GM19239 (cell line): ENCODE data around the gene MCF2L2.

Experiments
- DNase-seq: peaks from one replicate; pipeline ENCODE4 v3.0.0; 2011; ENCODE audit warnings: low spot score; ENCODE audit not compliant: insufficient read length
- FAIRE-seq: peaks from 2 replicates; lab custom pipeline; 2011; peaks lifted over from hg19 to GRCh38; lab: Jason Lieb, UNC

Gene MCF2L2

DNA sequence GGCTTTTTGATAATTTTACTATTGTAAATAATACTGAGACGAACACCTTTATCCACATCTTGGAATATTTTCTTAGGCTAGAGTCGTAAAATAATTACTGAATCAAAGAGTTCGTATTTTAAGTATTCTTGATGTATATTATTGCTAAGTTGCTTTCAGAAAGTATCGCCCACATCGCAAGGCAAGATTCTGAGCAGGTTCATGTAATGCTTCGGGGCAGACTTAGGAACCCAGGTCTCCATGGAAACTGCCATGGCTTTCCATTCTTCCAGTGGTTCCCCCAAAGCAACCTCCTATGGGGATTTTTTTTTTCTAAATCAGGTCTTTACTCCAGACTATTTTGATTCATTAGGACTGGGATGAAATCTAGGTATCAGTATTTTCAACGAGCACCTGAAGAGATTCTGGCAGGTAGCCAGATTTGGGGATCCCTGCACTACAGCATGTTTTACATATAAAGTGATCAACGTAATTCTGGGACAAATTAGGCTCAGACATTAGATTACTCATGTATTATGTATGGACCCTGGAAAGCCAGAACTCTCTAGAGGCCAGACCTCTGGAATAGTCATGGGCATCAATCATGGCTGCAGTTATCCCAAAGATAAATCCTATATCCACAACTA, 88.8 kb downstream of the MCF2L2 start:
- FAIRE-seq (no peak), DNase-seq (no peak)

DNA sequence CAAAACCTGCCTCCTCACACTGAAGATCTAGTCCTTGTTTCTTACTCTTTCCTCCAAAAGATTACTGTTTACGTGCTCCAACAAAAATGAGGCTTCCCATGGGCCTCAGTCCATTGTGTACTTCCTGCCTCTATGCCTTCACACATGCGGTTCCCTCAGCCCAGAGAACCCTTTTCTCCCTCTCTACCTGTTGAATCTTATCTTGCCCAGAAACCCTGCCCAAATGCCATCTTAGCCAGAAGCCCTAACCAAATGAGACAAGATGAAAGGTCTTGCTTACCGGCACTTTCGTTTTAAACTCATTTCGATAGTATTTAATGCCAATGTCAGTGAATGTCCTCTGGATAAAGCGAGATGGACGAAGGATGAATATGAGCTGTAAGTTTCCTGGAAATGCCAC, 89.9 kb downstream of the MCF2L2 start:
- DNase-seq (no peak), FAIRE-seq (no peak)

DNA sequence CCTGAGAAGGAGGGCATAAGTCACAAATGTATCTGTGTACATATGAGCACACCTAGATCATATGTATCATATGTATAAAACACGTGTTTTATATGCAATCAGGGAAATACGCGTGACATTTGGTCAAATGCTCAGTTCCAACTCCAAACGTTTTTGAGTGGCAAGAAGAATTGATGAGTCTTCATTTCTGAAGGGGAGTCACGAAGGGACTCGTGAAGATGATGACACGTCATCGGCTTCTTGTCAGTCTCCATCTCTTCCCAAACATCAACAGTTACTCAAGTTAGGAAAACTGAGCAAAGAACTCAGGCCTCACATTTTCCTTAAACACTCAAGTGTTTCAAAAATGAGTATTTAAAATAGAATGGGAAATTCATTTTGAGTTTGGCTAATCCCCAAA, 95.9 kb downstream of the MCF2L2 start:
- DNase-seq (no peak), FAIRE-seq (no peak)

DNA sequence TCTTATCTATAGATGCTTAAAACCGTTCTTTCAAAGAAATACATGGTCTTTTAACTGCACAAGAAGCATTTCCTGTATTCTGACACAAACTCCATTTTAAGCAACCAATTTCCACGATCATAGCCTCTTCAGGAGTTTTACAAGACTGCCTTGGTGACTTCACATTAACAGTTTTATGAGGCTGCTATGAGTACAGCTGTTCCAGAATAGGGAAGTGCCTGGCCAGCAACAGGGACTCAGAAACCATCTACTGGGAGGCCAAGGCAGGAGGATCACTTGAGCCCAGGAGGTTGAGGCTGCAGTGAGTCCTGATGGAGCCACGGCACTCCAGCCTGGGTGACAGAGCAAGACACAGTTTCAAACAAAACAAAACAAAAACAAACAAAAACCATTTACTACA, 96.9 kb downstream of the MCF2L2 start:
- no peak for FAIRE-seq
- DNase-seq, result no peak

DNA sequence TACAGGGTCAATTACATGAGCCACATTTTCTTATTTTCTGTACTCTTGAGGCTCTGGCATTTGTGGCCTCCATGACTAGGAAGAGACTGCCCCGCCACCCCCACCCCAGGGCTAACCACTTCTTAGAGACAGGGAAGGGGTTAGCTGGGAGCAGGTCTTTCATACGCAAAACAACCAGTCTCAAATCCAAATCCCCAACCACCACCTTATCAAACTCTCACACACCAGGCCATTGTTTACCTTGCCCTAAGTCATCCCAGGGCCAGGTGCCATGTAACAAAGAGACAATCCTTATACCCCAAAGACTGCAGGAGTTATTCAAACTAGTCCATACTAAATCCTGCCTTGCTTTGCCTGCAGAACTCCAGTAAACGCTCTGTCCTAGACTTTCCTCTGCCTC, 97.5 kb downstream of the MCF2L2 start:
- FAIRE-seq, result no peak
- DNase-seq, result no peak

DNA sequence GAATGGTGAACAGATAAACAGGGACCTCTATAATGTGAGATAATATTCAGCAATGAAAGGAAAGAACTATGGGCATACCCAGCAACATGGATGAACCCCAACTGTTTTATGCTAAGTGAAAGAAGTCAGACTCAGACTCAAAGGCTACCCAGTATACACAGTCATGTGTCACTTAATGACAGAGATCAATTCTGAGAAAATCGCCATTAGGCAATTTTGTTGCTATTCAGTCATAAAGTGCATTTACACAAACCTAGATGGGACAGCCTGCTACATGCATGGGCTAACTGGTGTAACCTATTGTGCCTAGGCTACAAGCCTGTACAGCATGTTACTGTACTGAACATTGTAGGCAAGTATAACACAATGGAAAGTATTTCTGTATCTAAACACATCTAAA, 98.9 kb downstream of the MCF2L2 start:
- DNase-seq (no peak), FAIRE-seq (no peak)

DNA sequence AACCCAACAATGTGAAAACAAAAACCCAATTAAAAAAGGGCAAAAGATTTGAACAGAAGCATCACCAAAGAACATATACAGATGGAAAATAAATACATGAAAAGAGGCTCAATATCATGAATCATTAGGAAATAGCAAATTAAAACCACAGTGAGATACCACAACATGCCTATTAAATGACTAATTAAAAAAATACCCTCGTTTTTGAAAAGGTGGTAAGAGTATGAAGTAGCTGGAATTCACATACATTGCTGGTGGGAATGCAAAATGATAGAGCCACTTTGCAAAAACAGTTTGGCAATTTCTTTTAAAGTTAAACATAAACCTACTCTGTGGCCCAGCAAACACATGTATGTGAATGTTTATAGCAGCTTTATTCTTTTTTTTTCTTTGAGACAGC, 99.6 kb downstream of the MCF2L2 start:
- DNase-seq, result no peak
- FAIRE-seq, result no peak

DNA sequence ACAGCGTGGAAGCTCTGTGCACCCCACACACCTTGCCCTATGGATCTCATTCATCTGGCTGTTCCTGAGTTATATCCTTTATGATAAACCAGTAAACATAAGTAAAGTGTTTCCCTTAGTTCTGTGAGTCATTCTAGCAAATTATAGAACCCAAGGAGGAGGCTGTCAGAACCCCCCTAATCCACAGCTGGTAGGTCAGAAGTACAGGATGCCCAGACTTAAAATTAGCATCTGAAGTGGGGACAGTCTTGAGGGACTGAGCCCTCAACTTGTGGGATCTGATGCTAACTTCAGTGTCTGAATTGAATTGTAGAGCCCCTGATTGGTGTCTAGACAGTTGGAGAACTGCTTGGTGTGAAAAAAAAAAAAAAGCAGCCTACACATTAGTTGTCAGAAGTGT, 100.3 kb downstream of the MCF2L2 start:
- no peak for FAIRE-seq

DNA sequence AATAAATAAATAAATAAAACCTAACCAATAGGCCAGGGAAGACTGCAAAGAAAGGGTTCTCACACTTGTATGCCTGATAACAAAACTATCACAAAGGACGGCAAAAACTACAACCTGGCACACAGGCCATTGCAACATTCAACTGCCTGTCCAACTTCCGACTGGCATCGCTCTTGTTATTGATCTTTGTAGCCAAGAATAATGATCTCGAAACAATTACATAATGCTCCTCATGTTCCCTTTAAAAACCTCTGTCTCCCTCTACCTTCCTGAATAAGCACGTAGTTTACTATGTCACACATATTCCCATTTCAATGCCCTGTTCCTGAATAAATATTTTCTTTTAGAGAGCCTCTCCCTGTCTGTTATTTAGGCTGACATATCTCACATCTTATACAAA, 101.1 kb downstream of the MCF2L2 start:
- DNase-seq (no peak), FAIRE-seq (no peak)

More for the DNA sequence above, 100.3 kb downstream of the MCF2L2 start:
- DNase-seq, result no peak

DNA sequence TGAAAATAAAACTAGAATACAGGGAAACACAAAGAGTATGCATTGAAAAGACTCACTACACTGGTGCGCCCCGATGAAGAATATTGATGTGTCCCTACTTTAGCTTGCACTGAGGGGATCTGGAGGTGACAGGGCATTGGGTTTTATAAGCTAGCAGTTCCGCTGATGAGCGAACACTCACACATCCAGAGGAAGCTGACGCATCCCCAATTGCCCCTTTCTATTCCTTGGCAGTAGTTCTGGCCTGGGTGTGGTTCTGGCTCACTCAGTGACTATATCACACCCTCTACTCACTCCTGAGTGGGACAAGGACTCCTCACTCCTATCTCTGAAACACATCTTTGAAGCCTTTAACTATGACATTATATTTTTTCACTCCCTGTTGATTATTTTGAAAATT, 104.3 kb downstream of the MCF2L2 start:
- no peak for FAIRE-seq
- DNase-seq, result no peak

DNA sequence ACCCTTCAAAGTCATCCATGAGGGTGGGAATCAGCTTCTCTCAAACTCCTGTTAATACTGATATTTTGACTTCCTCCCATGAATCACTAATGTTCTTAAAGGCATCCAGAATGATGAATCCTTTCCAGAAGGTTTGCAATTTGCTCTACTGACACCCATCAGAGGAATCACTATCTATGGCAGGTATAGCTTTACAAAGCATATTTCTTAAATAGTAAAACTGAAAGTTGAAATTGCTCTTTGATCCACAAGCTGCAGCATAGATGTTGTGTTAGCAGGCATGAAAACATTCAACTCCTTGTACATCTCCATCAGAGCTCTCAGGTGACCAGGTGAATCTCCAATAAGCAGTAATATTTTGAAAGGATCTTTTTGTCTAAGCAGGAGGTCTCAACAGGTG, 109.0 kb downstream of the MCF2L2 start:
- no peak for DNase-seq
- no peak for FAIRE-seq

DNA sequence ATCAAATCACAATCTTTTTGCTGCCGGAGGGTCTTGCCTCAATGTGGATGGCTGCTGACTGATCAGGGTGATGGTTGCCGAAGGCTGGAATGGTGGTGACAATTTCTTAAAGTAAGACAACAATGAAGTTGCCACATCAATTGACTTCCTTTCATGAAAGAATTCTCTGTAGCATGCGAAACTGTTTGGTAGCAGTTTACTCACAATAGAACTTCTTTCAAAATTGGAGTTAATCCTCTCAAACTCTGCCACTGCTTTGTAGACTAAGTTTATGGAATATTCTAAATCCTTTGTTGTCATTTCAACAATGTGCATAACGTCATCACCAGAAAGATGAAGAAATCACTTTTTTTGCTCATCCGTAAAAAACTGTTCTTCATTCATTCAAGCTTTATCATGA, 109.5 kb downstream of the MCF2L2 start:
- FAIRE-seq (no peak), DNase-seq (no peak)

DNA sequence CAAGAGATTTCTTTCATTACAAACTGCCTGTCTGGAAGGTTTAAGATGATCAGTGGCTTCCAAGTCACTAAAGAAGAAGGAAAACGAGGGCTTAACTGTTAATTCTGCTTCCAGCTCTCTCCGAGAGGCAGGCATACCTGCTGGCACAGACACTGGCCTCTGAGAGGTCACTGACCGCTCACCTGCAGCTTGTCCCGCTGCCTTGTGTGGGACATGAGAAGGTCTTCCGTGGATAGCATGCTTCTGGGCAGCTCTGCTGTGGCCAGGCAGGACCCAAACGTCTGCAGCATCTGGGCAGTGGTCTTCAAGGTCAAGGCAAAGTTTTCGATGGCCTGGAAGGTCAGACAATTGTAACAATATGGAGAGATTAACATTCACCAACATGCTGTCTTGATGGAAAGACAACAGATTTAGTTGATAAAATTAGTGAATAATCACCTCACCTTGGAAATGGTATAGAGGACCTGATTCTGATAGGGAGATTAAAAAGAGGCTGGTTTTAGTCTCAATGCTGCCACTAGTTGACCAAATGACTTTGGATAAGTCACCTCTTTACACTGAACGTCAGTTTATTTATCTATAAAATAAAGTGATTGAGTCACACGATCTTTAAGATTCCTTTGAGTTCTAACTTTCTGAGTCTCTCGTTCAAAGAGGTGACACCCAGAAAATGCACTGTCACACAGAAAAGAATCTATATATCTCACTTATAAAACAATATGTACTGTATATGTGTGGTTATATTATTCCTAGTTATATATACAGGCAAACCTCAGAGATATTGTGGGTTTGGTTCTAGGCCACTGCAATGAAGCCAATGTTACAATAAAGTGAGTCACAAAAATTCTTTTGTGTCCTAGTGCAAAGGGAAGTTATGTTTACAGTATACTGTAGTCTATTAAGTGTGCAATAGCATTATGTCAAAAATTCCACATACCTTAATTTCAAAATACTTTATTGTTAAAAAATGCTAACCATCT, 110.2 kb downstream of the MCF2L2 start:
- DNase-seq, result no peak
- FAIRE-seq, result no peak

DNA sequence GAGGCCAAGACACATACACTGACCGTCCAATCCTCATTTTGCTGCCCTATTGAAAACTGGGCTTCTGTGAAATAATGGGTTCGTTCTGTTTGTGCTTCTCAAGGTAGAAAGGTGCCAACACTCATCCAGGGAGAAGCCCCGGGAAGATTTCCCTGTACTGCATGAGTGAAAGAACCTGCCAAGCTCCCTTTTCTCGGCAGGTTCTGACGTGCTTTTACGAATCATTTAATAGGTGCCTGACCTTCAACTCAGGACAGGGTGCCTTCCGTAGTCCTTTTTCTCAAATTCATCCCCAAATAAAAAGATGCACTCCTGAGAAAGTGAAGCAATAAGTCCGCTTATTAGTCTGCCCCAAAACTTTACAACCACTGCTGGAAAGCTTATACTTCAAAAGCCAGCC, 111.1 kb downstream of the MCF2L2 start:
- FAIRE-seq (no peak), DNase-seq (no peak)

DNA sequence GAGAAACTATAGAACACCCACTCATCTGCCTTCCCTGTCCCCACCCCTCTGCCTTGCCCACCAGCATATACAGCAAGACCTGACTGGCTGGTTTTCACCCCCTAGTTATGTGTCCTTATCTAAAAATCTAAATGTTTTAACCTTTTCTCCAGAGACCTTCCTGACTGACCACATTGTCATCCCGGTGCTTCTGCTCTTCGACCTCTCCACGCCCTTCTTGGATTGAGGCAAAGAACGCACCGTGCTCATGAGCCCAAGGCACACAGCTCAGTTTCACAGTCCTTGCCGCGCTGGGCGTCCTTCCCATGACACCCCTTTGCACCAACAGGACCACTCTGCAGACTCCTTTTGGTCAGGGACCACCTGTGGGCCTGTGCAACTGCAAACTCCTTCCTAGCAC, 112.7 kb downstream of the MCF2L2 start:
- DNase-seq (no peak), FAIRE-seq (no peak)

DNA sequence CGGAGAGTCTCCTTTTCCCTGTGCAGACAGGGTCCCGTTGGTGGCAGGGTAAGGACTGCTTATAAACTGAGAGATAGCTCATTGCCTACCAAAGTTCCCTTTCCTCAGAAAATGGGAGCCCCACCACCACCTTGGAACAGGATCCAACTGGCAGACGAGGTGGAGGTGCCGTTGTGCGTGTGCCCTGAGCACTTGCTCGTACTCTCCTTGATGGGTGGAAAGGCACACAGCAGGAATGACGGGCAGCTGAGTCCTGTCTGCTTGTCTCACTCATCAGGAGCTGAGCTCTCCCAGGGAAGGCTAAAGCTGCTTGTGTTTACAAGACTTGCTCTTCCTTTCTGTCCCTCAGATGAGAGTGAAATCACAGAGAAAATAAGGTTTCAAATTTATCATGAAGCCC, 114.7 kb downstream of the MCF2L2 start:
- DNase-seq (no peak), FAIRE-seq (no peak)

DNA sequence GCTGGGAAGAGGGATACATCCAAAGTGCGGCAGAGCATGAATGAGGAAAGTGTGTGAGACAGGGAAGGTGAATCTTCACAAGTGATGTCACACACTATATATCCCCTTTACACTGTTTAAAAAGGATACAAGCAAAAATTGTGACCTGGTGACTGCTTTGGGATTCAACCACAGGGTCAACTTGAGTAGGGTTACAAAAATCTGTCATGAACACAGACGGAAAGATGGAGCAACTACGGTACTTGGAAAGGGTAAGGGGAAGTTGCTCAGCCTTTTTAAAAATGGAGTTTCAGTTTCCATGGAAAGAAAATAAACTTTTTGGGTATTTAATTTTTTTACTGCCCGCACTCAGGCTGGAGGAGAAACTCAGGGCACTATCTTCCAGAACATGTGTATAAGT, 115.1 kb downstream of the MCF2L2 start:
- DNase-seq, result no peak
- FAIRE-seq, result no peak

DNA sequence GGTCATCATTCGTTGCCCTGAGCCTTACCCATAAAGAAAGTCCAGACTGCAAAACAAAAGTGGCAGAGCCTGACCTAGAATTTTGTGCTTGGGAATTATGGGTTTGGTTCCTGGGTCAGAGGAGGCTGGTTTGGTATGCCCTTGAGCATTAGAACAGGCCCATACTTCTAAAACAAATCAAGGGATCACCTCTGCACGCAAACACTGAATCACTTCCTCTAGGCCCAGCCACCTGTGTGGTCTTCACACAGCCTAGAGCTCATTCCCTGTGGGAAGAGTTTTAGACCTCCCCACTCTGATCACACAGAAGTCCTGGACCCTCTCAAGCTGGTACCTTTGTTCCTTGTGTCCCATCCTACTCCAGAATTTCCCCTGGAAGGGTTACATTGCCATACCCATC, 116.0 kb downstream of the MCF2L2 start:
- FAIRE-seq (no peak), DNase-seq (no peak)

DNA sequence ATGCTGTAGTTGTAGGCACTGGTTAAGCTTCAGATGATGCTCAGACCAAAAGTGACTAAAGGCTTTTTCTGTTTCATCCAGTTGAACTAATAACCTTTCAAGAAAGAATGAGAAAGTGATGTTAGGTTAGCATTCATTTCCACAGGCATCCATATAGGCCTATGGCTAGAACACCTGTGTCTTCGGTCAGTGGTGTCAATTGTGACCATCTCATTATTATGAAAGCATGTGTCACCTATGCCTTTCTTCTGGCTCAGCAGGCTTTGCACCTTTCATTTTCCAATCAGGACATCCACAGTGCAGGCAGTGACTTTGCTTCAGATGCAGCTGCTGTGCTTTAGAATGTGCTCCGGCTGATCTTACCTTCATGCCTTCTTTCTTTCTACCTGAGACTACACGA, 117.5 kb downstream of the MCF2L2 start:
- FAIRE-seq, result no peak
- DNase-seq, result no peak

DNA sequence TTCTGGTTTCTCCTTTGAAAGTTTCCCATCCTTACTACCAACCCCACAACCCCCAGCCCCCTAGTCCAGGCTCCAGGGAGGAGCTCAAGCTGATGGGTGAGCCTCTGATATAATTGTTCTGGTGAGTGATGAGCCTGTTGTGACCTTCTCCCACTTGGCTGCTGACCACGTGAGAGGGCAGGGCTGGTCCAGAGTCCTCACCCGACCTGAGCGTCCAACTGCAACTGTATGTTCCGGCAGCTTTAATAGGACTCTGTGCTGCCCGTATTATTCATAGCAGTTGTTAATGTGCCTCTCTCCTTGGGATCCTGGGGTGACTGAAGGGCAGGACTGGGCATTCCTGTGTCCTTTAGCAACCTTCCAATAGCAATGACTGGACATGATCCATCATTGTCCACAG, 119.1 kb downstream of the MCF2L2 start:
- FAIRE-seq (no peak), DNase-seq (no peak)

DNA sequence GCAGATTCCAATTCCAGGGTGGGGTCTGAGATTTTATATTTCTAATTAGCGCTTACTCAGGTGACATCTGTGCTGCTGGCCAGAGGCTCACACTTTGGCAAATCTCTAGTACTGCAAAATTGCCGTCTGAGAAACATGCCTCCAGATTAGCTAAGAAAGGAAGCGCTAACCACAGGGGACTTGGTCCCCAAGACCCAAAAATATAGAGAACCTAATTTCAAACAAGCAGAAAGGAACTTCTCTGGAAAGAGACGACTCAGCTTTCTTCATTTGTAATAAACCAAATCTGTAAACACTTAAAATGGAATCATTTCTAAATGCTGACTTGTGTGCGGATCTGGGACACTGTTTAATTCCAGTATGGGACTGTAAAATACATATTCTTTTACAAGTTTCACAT, 119.7 kb downstream of the MCF2L2 start:
- DNase-seq (no peak), FAIRE-seq (no peak)

DNA sequence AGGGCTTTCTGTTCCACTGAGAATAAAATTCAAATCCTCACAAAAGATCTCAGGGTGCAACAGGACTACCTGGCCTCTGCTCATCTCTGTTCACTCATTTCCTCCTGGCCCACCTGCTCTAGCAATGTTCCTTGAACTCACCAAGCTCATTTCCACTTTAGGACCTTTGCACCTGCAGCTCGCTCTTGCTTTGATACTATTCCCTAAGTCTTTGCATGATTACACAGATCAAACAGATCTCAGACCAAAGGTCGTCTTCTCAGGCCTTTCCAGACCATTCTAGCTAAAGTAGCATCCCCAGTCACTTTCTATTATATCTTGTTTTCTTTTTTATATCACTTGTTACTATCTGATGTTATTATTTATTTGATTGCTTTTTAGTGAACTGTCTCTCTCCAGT, 120.7 kb downstream of the MCF2L2 start:
- DNase-seq (no peak), FAIRE-seq (no peak)
